AG09319 (cell line): Measurements from ENCODE around the gene CABP4.
"Not testable (repeated sequence)": the region's sequence is repeated elsewhere in the genome, so short reads cannot be mapped to it uniquely, and the experiment has no call there.

Source experiments
- DNase-seq: peaks from one replicate; pipeline ENCODE4 v3.0.0-alpha.2; 2010; ENCODE audit warnings: low read depth; ENCODE audit errors: extremely low read depth
- CTCF ChIP-seq: IDR thresholded peaks from 2 replicates; pipeline ENCODE4 v1.5.1; 2011; ENCODE audit warnings: low read depth, mild to moderate bottlenecking, inconsistent platforms, low read length, moderate library complexity

CABP4 gene

GRCh38 chr11:67468759-67469507 is 13.8 kb downstream of the CABP4 start, which contains the start of gene TMEM134:
Gene TMEM134 (minus strand): TSS chr11:67469251. CDS start chr11:67469192, 59 bp downstream.
- peak; percentile 44 for TF ChIP-seq CTCF
- DNase-seq, result peak; percentile 77

GRCh38 chr11:67469508-67469811 is 14.3 kb downstream of the CABP4 start:
- no peak for DNase-seq
- no peak for TF ChIP-seq CTCF

GRCh38 chr11:67470337-67471002 is 15.3 kb downstream of the CABP4 start:
- no peak for TF ChIP-seq CTCF
- no peak for DNase-seq

GRCh38 chr11:67472882-67473281 is 17.7 kb downstream of the CABP4 start:
- DNase-seq, result no peak

GRCh38 chr11:67476692-67477091 is 21.5 kb downstream of the CABP4 start:
- not testable (repeated sequence) for DNase-seq

More at GRCh38 chr11:67472882-67473281, 17.7 kb downstream of the CABP4 start:
- TF ChIP-seq CTCF, result no peak

- DNase-seq, result not testable (repeated sequence)
Measured at GRCh38 chr11:67477344-67478050, 22.3 kb downstream of the CABP4 start.

GRCh38 chr11:67482275-67482826 is 27.2 kb downstream of the CABP4 start:
- no peak for TF ChIP-seq CTCF
- DNase-seq, result no peak
